ENCODE data around the gene NENF.

GRCh38 chr1:212454741-212455140 lies 22.0 kb downstream of the NENF start:
- TF ChIP-seq, protein P1, sequence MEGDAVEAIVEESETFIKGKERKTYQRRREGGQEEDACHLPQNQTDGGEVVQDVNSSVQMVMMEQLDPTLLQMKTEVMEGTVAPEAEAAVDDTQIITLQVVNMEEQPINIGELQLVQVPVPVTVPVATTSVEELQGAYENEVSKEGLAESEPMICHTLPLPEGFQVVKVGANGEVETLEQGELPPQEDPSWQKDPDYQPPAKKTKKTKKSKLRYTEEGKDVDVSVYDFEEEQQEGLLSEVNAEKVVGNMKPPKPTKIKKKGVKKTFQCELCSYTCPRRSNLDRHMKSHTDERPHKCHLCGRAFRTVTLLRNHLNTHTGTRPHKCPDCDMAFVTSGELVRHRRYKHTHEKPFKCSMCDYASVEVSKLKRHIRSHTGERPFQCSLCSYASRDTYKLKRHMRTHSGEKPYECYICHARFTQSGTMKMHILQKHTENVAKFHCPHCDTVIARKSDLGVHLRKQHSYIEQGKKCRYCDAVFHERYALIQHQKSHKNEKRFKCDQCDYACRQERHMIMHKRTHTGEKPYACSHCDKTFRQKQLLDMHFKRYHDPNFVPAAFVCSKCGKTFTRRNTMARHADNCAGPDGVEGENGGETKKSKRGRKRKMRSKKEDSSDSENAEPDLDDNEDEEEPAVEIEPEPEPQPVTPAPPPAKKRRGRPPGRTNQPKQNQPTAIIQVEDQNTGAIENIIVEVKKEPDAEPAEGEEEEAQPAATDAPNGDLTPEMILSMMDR (conservative IDR thresholded peaks at IDR 0.05): no peak
- TF ChIP-seq EZH2 (IDR thresholded peaks at IDR 0.05; ENCODE audit: low read depth): no peak
